Heart right ventricle (tissue), 16 donors: ENCODE data around the gene REXO1. TPM values are rescaled to one million over a fixed set of nuclear protein-coding genes. Genes with fewer than 3 reads are reported as not detected.
A peak's percentile ranks its signal among the peaks of the same experiment; 100 is the strongest.

Experiments used
- ATAC-seq, 8 donors: fragments of 200-7000 bp; cut with Tn5 transposase; one replicate each; pipeline ENCODE4 v1.9.1; 2020; ENCODE audit warnings: mild to moderate bottlenecking in 8 of 8, moderate library complexity in 8 of 8, moderate number of reproducible peaks in 1 of 8
- DNase-seq, 2 donors: peaks; one replicate each; pipeline ENCODE4 v3.0.0-alpha.2; 2020
- H3K27ac ChIP-seq, 10 donors: fragments of 200-600 bp; sonication (generic) in 2 of 10; one replicate each; pipeline versions ENCODE4 v1.5.0 to v1.8.0; 2020 to 2022; ENCODE audit warnings: mild to moderate bottlenecking in 3 of 10
- H3K27me3 ChIP-seq, 7 donors: fragments of 200-600 bp; one replicate each; pipeline ENCODE4 v1.8.0; 2021 to 2022; ENCODE audit warnings: mild to moderate bottlenecking in 2 of 7
- H3K36me3 ChIP-seq, 9 donors: fragments of 200-600 bp; sonication (generic) in 1 of 9; one replicate each; pipeline versions ENCODE4 v1.5.0 to v1.8.0; 2020 to 2022; ENCODE audit warnings: mild to moderate bottlenecking in 2 of 9
- H3K4me1 ChIP-seq, 9 donors: fragments of 200-600 bp; sonication (generic) in 1 of 9; one replicate each; pipeline versions ENCODE4 v1.5.0 to v1.8.0; 2020 to 2022; ENCODE audit warnings: mild to moderate bottlenecking in 4 of 9
- H3K4me3 ChIP-seq, 10 donors: fragments of 200-600 bp; sonication (generic) in 2 of 10; one replicate each; pipeline versions ENCODE4 v1.5.0 to v1.8.0; 2020 to 2022; ENCODE audit warnings: mild to moderate bottlenecking in 7 of 10, moderate library complexity in 2 of 10
- H3K9me3 ChIP-seq, 11 donors: fragments of 200-600 bp in 10 of 11; sonication (generic) in 2 of 11; one replicate each; pipeline versions ENCODE4 v1.5.0 to v1.8.0; 2013 to 2022; ENCODE audit warnings: mild to moderate bottlenecking in 2 of 11, control low read depth in 1 of 11, moderate library complexity in 1 of 11
- WGBS, 2 donors: extraction: QIAGEN DNeasy Blood & Tissue Kit; methylation state at CpG; one replicate each; pipeline ENCODE4 v1.1.7; 2013; ENCODE audit warnings: inconsistent platforms in 1 of 2; 5-methylcytosine and 5-hydroxymethylcytosine counted together
- intact Hi-C, 10 donors: fragments of 100-400 bp; cut with DNase I; formaldehyde crosslinking; loops; one replicate each; pipeline versions ENCODE4 v1.11.1 to v1.14.2; 2022
- polyA plus RNA-seq, 2 donors: library from polyadenylated mRNA; stranded (reverse); fragments of 200-250 nt; gene quantifications; one replicate each; pipeline ENCODE4 v1.2.3, GENCODE V29; 2013
- total RNA-seq, 10 donors: library from RNA; stranded (reverse); fragmentation: NEBNext Ultra II Directional in 3 of 10; extraction: Animal tissue kit (Norgen Biotek cat#: 25700) in 3 of 10; gene quantifications; one replicate each; pipeline versions ENCODE4 v1.2.1 to v1.2.4, GENCODE V29; 2021 to 2023
- TF ChIP-seq, protein P1 (sequence below), 9 donors: fragments of 200-600 bp; sonication (generic) in 2 of 9; IDR thresholded peaks; one replicate each; pipeline versions ENCODE4 v1.5.0 to v1.8.0; 2021 to 2022; ENCODE audit warnings: antibody characterized with exemption in 9 of 9, mild to moderate bottlenecking in 5 of 9, moderate library complexity in 1 of 9
- donor health status: Arrhythmogenic right ventricular cardiomyopathy.
- donor health status: ischemic (EF 13 %, LVEDD 7.1; RV severe dilation, severe dysfunction).
- donor health status: healthy with polysubstance abuse.
- donor health status: DM: no; HTN: yes; CAD: no.
- donor health status: DM: no; HTN: no; CAD: no.
- donor health status: ischemic (EF 25% LVEDD 6.9; RV normal size, moderate dysfunction).
- donor health status: ischemic (EF 25% LVEDD 5.7; RV mildly dilated, moderate dysfunction).
- donor health status: healthy.
- donor health status: DM: yes; HTN: yes; CAD: no.
- donor health status: Ischemic cardiomyopathy.
- donor health status: ischemic (EF 35%, LVEDD 5.7; RV mildly dilated, moderate dysfunction).
- donor health status: nonischemic (EF 11% LVEDD 7.7; RV severe dilation, severe dysfunction).
- donor health status: DM: yes; HTN: yes; CAD: no.
- donor health status: PGD.
- donor health status: ischemic (EF 29% LVEDD 5.4; RV normal size, mild dysfunction).
- donor health status: nonischemic (EF 23%, LVEDD 6.1; RV moderate dilation, normal function).

The REXO1 gene
- total and polyA plus RNA-seq, 12 donors: 13.1 to 20.6 (median 16.5) TPM

DNA sequence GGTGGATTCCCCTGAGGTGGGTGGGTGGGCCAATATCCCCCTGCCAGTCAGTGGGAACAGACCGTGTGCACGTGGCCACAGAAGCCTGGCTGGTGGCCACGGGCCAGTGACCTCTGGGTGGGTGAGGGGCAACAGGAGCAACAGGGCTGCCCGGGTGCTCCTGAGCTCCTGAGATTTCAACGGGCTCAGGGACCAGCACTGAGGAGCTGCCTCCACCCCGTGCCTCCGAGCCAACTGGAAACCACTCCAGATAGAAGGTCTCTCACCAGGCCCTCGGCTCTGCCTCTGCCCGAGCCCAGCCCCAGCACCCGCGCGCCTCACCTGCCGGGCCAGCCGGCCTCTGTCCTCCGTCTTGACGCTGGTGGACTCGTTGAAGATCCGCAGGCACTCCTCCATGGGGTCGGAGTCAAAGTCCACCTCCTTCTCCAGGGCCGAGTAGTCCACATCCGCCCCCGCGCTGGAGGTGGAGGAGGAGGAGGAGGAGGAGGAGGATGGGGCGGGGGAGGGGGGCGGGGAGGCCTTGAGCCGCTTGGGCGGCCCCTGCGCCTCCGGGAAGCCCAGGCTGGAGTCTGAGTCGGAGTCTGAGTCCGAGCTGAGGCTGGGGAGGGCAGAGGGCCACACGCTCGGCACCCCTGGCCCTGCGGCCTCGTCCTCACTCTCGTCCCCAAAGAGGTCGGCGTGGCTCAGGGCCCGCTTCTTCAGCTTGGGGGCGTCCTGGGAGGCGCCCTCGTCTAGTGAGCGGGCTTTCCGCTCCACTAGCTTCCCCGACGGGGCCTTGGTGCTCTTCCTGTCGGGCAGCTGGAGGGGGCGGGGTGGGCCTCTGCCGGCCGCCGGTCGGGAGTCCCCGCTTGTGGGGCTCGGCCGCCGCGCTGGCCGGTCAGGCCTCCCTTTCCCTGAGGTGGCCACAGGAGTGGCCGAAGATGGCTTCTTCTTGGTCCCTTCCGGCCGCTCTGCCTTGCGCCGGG is 21.4 kb downstream of the REXO1 start:
- intact Hi-C loops: no loop called here
- peak in 3 of 8 donors; percentile 4 to 17 (median 12) for ATAC-seq
- Histone ChIP-seq H3K27me3 (no peaks in the 10 kb centered on the region), H3K4me1 (peaks cover 0 to 17% (median 6%) of the 10 kb centered on the region in 9 donors), H3K27ac (no peak overlapping the region), H3K36me3 (peaks cover 0 to 83% (median 28%) of the 10 kb centered on the region in 9 donors), H3K9me3 (no peaks in the 10 kb centered on the region), H3K4me3 (no peak overlapping the region)
- whole genome bisulfite sequencing, 2 donors: 62 to 70% methylated on average over 57 to 63 of the region's 63 CpGs
- no peak for DNase-seq
- TF ChIP-seq, protein P1, sequence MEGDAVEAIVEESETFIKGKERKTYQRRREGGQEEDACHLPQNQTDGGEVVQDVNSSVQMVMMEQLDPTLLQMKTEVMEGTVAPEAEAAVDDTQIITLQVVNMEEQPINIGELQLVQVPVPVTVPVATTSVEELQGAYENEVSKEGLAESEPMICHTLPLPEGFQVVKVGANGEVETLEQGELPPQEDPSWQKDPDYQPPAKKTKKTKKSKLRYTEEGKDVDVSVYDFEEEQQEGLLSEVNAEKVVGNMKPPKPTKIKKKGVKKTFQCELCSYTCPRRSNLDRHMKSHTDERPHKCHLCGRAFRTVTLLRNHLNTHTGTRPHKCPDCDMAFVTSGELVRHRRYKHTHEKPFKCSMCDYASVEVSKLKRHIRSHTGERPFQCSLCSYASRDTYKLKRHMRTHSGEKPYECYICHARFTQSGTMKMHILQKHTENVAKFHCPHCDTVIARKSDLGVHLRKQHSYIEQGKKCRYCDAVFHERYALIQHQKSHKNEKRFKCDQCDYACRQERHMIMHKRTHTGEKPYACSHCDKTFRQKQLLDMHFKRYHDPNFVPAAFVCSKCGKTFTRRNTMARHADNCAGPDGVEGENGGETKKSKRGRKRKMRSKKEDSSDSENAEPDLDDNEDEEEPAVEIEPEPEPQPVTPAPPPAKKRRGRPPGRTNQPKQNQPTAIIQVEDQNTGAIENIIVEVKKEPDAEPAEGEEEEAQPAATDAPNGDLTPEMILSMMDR (IDR thresholded peaks at IDR 0.05): no peak

DNA sequence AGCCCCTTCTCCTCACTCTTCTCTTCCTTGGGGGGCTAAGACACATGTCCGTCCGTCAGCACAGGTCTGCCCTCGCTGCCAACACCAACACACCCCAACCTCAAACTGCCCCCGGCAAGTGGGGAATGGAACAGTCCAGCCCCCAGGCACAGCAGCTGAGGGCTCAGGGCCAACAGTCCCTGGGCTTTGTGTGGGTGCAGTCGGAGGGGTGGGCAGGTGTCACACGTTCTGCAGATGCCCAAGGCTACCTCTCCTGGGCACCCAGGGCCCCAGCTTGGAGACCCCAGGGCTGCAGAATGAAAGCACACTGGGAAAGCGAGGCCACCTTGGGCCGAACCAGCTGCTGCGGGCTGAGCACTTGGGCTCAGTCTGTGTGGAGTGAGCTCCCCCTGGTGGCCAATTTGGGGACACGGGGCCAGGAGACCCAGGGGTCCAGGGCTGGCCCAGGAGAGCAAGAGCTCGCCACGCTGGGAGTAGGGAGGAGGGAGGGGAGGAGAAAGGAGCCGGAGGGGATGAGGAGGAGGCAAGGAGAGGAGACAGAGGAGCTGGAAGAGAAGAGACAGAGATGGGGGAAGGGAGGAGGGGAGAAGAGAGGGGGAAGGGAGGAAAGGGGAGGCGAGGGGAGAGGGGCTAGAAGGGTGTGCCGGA is 22.2 kb downstream of the REXO1 start:
- WGBS, 2 donors: 33 to 39% methylated on average over 15 of the region's 15 CpGs
- no peak overlapping the region for H3K4me3 ChIP-seq
- H3K36me3 ChIP-seq: peaks cover 0 to 91% (median 28%) of the 10 kb centered on the region in 9 donors
- ATAC-seq: peak; percentile 68 to 86 (median 76)
- intact Hi-C loops: no loop called here
- no peaks in the 10 kb centered on the region for H3K9me3 ChIP-seq
- DNase-seq: peak; percentile 73 to 80
- H3K27ac ChIP-seq: no peak overlapping the region
- TF ChIP-seq, protein P1 (IDR thresholded peaks at IDR 0.05): peak; percentile 77 to 94 (median 89)
- H3K4me1 ChIP-seq: peaks cover 0 to 17% (median 6%) of the 10 kb centered on the region in 9 donors
- no peaks in the 10 kb centered on the region for H3K27me3 ChIP-seq

DNA sequence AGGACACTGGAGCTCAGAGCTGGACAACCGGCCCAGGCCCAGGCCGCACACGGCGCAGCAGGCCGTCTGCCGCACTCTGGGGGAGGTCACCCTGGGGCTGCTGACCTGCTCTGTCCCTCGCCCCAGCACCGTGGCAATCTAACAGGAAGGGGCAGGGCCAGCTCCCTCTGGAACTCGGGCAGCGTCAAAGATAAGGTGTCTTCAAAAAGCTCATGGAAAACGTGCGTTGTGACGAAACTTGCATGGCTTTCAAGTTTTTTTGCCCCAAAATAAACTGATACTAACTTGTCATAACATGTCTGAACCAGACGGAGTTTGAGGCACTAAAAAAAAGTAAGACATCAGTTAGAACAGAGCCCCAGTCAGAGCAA is 24.0 kb downstream of the REXO1 start:
- TF ChIP-seq, protein P1 (IDR thresholded peaks at IDR 0.05): no peak
- Histone ChIP-seq H3K27ac (no peak overlapping the region), H3K27me3 (no peaks in the 10 kb centered on the region), H3K4me1 (peaks cover 0 to 17% (median 6%) of the 10 kb centered on the region in 9 donors), H3K9me3 (no peaks in the 10 kb centered on the region), H3K36me3 (peaks cover 4 to 92% (median 39%) of the 10 kb centered on the region in 9 donors), H3K4me3 (no peak overlapping the region)
- DNase-seq (no peak), ATAC-seq (no peak)
- intact Hi-C loops: no loop called here
- WGBS, 2 donors: 75 to 76% methylated on average over 14 of the region's 14 CpGs

DNA sequence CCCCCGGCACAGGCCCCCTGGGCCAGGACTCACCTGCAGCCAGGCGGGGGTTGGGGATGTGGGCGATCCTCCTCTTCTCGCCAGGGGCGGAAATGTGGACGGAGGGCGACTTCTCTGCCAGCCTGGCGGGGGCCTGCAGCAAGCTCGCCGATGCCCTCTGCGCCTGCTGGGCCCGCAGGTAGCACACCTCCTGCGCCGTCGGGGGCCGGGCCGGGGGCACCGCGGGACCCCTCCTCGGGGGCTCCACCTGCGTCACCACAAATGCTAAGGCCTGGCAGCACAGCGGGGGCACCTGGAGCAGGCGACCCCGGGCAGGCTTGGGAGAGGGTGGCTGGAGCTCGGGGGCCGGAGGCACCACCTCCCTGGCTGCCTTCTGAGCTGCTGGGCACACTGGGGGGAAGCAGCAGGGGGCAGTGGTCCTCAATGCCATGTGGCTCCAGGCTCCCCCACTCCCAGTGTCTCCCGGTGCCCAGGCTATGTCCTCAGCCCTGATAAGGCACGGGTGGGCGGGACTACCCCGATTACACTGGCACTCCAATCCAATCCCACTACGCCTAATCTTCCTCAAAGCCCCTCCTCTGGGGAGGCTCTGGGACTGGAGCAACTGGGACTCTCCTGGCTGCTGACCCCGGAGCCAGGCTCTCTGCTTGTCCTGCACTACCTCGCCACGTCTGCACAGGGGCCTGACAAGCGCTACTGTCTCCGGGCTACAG is 24.6 kb downstream of the REXO1 start:
- H3K27me3 ChIP-seq: no peaks in the 10 kb centered on the region
- DNase-seq (no peak), ATAC-seq (no peak)
- no peak overlapping the region for H3K27ac ChIP-seq
- peaks cover 4 to 96% (median 44%) of the 10 kb centered on the region in 9 donors for H3K36me3 ChIP-seq
- TF ChIP-seq, protein P1 (IDR thresholded peaks at IDR 0.05): no peak
- WGBS, 2 donors: 89 to 90% methylated on average over 36 of the region's 36 CpGs
- H3K4me3 ChIP-seq: no peak overlapping the region
- intact Hi-C loops: no loop called here
- H3K9me3 ChIP-seq: no peaks in the 10 kb centered on the region
- peaks cover 0 to 17% (median 6%) of the 10 kb centered on the region in 9 donors for H3K4me1 ChIP-seq
